DLD1 (cell line): ENCODE data around the gene NCS1.

ENCODE experiments used
- in situ Hi-C: cut with HindIII; loops from 2 replicates; pipeline ENCODE4 v1.10.0; 2017; ENCODE audit warnings: low sequenced_read_pairs

NCS1 gene

DNA sequence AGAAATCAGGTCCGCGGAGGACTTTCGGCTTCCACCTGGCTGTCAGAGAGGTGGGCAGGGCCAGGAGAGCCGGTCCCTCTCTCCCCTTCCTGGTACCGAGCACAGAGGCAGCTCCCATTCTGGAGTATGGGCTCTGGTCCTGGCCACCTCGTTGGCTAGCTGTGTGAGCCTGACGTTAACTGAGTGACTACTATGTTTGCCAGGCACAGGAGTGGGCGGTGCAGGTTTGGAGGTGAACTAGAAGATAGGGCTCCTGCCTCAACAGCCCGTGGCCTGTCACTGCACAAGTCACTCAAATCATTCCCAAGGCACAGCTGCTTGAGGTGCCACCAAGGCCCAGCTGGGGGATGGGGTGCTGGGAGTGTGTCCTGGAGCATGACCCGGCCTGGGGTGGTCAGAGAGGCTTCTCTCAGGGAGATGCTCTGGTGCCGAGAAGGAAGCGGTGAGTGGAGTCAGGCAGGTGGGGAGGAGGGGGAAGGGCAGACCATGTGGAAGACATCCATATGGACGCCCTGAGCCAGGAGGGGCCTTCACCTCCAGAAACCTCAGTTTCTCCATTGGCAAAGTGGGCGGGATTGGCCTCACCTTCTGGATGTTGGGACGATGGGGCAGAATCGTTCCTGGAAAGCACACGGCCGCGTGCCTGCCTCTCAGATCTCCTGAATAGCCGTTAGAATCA, 39.5 kb downstream of the NCS1 start:
- in situ Hi-C loops = no loop called here

DNA sequence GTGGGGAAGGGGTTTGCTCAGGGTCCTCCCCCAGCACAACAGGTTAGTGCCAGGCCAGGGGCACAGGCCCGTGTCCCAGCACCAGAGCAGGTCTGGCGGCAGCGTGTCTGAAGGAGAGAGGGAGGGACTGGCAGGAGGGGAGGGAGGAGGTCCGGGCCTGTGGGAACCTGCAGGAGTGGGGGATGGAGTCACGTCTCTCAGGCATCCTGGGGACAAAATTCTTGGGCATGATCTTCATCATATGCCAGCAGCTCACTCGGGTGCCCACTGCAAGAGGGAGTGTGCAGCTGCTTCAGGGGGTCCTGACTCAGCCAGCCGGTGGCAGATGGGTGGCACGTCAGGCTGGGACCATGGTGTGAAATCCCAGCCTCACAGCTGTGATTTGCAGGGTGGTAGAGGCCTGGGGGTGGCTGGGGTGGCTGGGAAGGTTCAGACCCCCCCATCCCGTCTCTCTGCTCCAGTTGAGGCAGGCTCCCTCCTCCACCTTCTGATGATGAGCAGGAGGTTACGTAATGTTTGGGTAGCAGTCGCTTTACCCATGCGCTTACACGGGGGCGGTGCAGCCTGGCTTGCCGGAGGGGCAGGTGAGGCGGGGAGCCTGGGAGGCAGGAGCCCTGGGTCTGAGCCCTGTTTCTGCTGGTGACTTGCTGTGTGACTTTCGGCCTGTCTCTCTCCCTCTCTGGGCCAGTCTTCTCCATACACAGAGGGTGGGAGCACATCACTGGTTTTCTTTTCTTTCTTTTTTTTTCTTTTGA, 40.5 kb downstream of the NCS1 start:
- in situ Hi-C loops = no loop called here

DNA sequence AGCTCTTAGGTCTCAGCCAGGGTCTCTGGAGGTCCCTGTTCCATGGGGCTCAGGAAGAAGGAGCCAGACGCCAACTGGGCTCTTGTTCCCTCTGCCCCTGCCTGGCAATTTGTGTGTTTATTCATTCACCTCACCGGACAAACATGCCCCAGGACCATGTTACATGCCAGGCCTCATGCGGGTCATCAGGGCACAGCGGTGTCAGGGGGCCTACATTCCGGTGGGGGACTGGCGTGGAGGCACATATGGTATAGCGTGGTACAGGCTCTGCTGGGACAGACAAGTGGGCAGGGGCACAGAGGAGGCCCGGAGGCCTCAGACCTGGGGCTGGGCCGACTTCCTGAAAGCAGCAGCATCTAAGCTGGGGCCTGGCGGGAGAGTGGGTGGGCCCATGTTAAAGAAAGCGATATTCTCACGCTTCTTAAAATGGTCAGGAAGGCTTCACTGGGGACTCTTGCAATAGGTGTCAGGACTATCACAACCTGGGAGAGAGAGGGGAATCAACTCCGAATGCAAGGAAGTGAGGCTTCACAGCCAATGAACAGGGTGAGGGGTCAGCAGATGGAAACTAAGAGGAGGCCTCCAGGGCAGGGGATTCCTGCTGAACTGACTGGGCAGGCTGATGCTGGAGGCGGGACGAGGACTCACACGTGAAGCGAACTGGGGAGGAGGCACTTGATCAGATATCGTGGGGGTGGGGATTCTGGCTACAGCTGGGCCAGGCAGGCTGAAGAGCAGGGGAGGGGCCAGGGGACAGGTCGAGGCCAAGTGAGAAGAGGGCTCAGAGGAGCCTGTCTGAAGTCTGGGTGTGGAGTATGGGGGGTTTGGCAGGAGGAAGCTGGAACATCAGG, 41.9 kb downstream of the NCS1 start:
- in situ Hi-C loops = no loop called here

DNA sequence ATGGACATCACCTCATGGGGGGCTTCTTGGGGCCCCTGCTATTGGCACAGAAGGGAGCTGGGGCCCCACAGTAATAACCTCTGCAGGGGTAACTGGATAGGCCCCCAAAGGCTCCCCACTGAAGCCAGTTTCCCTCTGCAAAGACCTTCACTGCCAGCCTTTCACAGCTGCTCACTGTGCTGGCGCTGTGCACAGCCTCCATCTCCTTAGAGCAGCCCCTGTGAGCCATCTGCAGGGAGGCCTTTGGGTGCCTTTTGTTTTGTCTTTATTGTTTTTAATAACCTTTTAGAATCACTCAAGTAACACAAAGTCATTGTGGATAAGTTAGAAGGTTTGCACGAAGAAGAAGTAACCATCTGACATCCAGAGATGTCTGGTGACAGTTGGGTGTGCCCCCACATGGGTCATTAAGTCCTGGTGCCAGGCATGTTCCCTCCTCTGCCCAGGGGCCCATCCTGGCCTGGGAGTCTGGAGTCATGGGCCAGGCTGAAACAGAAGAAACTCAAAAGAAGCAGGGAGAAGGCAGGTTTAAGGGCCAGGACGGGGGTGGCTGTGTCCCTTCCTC, 42.7 kb downstream of the NCS1 start:
- in situ Hi-C loops = no loop called here

DNA sequence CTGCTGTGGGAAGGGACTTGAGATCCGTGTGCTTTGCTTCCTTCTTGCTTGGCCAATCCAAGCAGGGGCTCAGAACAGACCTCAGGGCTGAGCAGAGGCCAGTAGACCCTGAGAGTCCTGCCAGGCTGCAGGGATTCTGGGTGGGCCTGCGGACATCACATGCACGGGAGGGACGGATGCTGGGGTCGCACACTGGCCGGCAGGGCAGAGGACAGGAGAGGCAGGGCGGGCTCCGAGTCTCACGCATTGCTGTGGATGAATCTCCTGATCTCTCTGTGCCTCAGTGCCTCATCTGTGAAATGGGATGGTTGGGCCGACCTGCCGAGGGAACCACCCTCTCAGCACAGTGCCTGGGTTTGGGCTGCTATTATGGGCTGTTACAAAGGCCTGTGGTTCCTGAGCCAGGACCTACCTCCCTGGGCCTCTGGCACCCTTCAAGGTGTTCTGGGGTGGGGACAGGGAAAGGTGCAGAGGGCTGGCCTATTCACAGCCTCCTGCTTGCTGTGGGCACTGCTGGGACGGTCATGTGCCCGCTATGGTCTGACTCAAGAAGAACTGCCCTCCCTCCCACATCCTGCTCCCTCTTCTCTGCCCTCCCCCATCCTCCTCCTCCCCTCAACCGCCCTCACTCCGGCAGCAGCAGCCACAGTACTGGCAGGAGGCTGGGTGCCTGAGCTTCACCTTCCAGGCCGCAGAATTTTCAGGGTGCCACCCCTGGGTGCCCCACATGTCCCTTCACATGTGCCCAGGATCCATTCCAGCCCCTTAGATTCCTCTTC, 43.3 kb downstream of the NCS1 start:
- in situ Hi-C loops = no loop called here

DNA sequence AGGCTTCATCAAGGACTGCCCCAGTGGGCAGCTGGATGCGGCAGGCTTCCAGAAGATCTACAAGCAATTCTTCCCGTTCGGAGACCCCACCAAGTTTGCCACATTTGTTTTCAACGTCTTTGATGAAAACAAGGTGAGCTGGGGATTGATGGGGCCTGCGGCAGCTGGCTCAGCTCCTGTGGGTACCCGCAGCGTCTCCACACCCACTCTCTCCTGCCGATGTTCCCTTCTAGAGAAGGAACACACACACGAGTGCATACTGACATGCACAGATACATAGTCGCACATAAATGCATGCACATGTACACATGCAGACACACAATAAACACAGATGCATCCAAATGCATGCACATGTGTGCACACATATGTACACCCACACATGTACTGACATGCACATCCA, 45.6 kb downstream of the NCS1 start:
- in situ Hi-C loops = no loop called here

DNA sequence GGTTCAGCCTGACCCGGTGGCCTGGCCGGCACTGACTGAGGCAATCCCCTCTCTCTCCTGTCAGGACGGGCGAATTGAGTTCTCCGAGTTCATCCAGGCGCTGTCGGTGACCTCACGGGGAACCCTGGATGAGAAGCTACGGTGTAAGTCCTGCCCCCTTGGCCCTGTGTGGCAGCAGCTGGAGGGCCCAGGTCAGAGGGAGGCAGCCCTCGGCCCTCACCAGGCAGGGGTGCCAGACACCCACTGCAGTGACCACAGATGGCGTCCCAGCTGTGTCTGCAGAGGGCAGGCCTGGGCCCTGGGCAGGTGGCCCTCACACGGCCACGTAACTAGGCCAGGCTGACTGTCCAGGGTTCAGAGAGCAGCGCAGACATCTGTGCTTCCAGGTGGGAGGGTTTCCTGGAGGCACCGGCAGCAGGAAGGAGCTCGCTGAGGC, 47.5 kb downstream of the NCS1 start:
- in situ Hi-C loops = no loop called here

DNA sequence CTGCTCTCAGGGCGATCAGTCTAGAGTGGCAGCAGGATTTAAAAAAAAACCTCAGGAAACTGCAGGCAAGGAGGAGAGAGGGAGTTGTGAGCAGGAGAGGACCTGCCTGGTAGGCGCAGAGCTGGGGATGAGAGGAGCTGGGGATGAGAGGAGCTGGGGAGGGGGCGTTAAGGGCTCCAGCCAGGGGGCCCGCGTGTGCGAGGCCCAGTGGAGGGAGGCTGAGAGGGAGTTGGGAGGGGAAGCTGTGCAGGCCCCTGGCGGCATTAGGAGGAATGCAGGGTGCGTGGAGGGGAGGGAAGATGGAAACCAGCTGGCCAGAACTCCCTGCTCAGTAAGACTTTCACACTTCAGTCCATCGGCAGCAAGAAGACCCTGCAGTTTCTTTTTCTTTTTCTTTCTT, 48.1 kb downstream of the NCS1 start:
- in situ Hi-C loops = no loop called here

DNA sequence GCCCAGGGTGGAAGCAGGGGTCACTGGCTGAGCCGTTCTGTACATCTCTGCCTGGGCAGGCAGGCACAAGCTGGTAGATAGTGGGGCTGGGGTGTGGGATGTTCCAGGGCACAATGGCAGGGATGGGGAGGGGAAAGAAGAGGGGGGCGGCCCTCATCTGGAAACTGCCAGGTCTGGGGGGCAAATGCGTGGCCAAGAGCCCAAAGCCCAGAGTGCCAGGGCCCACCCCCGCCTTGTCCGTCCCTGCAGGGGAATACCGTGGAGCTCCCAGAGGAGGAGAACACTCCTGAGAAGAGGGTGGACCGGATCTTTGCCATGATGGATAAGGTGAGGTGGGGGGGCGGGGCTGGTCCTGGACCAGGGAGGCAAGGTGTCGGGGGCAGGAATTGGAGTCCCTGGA, 50.6 kb downstream of the NCS1 start:
- in situ Hi-C loops = no loop called here

DNA sequence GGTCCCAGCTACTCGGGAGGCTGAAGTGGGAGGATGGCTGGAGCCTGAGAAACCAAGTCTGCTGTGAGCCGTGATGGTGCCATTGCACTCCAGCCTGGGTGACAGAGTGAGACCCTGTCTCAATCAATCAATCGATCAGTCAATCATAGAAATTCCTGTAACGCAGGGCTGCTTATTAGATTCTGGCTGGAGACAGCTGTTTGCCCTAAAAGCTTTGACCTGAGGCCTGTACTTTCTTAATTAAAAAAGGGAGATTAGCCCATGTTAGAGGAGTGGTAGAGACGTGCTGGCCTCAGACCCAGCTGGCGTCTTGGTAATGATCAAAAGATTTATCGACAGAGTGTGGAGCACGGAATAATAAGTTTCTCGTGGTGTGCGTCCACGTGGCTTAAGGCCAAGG, 52.9 kb downstream of the NCS1 start:
- in situ Hi-C loops = no loop called here

DNA sequence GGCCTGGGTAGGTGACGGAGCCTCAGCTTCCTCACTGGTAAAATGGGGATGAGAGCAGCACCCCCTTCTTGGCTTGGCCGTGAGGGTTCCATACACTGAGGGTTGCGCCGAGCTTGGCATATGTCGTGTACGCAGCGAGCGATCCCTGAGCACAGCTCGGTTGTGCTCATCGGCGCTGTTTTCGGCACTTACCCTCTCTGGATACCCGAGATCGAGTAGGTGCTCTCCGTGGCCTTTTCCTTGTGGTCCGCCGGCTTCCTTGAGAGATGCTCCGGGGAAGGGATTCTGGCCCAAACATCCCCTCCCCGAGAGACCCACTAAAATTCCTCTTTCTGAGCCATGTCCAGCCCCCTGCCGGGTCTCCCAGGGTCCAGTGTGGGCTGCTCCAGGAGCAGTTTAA, 53.4 kb downstream of the NCS1 start:
- in situ Hi-C loops = no loop called here

DNA sequence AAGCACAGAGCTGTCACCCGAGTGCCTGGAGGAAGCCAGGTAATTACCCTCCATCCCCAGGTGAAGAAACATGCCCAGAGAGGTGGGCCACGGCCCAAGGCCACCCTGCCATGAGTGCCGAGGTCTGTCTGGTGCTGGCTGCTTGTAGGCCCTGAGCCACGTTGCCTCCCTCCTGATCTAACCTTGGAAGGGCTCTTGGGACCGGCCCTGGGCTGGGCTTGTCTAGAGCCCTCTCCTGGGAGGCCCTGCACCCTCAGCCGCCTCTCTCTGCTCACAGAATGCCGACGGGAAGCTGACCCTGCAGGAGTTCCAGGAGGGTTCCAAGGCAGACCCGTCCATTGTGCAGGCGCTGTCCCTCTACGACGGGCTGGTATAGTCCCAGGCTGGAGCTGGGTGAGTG, 53.9 kb downstream of the NCS1 start:
- in situ Hi-C loops = no loop called here

DNA sequence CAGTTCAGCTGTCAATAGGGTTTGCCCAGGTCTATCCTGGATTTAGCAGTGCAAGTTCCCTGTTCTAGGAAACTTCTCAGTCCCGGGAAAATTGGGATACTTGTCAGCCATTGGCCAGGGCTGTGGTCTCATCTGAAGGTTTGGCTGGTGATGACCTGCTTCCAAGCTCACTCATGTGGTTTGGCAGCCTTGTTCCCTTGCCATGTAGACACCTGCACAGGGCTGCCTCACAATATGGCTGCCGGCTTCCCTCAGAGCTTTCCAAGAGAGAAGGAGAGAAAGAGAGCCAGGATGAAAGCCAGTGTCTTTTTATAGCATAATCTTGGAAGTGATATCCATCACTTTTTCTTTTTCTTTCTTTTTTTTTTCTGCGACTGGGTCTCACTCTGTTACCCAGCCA, 55.6 kb downstream of the NCS1 start:
- in situ Hi-C loops = no loop called here

DNA sequence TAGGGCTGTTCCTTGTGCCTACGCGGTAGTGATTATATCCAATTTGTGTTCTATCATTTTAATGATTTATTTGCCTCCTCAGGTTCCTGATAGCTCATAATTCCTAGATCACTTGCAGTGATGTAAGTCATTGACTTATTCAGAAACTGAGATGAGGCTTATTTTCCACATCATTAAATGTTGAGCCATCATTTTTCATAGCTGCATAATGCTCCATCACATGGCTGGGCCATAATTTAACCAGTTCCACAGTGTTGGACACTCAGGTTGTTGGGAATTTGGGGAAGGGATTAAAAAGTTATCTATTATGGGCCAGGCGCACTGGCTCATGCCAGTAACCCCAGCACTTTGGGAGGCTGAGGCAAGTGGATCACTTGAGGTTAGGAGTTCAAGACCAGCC, 57.6 kb downstream of the NCS1 start:
- in situ Hi-C loops = no loop called here

DNA sequence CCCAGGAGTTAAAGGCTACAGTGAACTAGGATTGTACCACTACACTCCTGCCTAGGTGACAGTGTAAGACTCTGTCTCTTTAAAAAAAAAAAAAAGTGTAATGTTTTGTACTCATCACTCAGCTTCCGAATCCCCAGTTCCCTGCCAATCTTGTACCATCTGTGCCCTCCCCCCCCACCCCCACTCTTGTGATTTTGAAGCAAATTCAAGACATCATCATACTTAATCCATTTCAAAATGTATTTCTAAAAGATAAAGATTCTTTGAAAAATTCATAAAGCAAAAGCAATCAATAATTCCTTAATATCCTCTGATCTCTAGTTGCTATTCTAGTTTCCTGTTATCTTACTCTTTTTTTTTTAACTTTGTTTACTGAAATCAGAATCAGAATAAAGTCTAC, 58.4 kb downstream of the NCS1 start:
- in situ Hi-C loops = no loop called here

DNA sequence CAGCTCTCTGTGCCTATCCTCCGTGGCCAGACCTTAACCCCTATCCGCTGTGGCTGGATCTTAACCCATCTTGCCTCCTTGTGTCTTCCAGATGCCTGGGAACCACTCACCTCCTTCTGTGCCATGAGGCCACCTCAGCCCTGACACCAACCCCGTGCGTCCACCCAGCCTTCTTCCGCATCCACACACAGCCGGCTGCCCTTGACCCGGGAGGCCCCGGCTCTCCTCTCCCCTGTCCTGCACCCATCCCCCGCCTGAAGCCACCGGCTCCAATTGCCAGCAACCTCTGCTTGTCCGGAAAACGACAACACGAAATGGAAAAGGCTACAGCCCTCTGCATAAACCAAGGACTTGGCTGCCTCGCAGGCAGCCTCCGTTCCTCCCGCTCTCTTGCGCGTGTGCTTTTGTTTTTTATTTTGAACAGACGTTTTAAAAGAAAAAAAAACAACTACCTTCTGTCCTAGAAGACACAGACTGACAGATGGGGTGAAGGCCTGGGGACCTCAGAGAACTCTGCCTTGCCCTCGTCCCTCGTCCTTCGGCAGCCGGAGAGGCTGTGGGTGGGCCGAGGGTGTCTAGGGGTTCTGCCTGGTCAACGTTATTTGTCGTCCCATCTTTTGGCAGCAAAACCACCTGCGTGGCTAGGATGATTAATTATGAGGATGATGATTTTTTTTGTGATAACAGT, 60.8 kb downstream of the NCS1 start:
- in situ Hi-C loops = no loop called here

DNA sequence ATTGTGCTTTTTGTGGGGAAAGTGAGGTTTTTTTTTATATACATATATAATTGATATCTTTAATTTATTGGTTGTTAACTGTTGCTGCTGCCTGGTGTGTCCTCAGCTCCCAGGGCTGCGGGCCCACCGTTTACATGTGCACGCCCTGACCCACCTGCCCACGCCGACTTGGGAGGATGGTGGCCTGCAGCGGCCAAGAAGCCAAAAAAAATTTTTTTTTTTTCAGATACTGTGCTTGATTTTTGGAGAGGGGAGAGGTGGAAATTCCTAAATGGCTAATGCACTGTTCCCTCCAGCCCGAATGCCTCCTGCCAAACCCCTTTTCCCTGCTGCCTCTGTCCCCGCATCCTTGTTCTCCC, 61.4 kb downstream of the NCS1 start:
- in situ Hi-C loops = no loop called here

DNA sequence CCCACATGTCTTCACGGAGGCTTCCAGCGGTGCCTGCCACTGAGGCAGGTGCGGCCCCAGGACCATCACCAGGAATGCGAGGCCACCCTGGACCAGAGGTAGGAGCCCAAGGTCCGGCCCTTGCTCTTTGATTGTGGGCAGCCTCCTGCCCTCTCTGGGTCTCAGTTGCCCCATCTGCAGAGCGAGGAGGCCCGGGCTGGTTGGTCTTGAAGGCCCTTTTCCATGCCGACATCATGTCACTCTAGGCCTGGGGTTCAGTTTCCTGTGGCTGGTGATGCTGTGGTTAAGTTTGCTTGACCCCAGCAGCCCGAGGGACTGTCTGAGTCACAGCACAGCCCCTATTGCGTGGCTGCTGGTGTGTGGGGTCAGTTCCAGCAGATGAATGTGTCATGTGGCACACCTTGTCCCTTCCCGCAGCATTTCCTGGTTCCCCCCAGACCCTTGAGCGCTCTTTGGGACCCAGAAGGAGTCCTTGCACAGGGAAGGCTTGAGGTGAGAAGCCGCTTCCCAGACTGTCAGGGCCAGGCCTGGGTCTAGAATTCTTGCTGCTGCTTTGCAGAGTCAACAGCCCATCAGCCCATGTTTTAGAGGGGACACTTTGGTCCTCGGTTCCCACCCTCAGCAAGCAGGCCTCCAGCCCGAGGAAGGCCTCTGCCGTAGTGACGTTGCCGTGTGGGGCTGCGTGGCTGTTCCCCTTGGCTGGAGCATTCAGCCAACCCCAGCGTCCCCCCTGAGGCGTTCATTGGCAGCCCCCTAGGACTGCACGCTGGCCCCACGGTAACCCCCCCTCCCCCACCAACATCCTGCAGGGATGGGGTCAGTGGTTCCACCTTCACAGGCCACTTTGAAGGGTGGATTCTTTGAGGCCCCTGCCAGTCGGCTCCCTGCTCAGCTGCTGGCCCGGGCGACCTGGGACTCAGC, 62.4 kb downstream of the NCS1 start:
- in situ Hi-C loops = no loop called here
